Lung (tissue), 12 donors: ENCODE measurements around the gene DLG4. TPM values are rescaled to one million over a fixed set of nuclear protein-coding genes. Genes with fewer than 3 reads are reported as not detected.

Experiments
- ATAC-seq: fragments of 200-7000 bp; cut with Tn5 transposase; one replicate; pipeline ENCODE4 v1.9.1; 2020; ENCODE audit warnings: moderate number of reproducible peaks; ENCODE audit not compliant: insufficient read depth, low FRiP score
- DNase-seq, 3 donors: peaks; one replicate each; pipeline ENCODE4 v3.0.0-alpha.2; 2013 to 2017
- H3K27ac ChIP-seq, 2 donors: one replicate each; pipeline ENCODE4 v1.5.1; 2013; ENCODE audit warnings: mild to moderate bottlenecking in 2 of 2, moderate library complexity in 2 of 2, control low read depth in 1 of 2, inconsistent platforms in 1 of 2, low read depth in 1 of 2, low read length in 1 of 2
- H3K27me3 ChIP-seq, 3 donors: one replicate each; pipeline ENCODE4 v1.5.1; 2013; ENCODE audit warnings: low read length in 2 of 3; ENCODE audit not compliant: control insufficient read depth in 3 of 3, insufficient read depth in 3 of 3
- H3K36me3 ChIP-seq, 4 donors: one replicate each; pipeline ENCODE4 v1.5.1; 2013; ENCODE audit warnings: low read length in 4 of 4, mild to moderate bottlenecking in 1 of 4, moderate library complexity in 1 of 4; ENCODE audit not compliant: control insufficient read depth in 4 of 4, insufficient read depth in 4 of 4
- H3K4me1 ChIP-seq, 5 donors: one replicate each; pipeline ENCODE4 v1.5.1; 2013; ENCODE audit warnings: low read length in 5 of 5, mild to moderate bottlenecking in 2 of 5, moderate library complexity in 1 of 5; ENCODE audit not compliant: control insufficient read depth in 5 of 5, insufficient read depth in 5 of 5
- H3K4me3 ChIP-seq: one replicate; pipeline ENCODE4 v1.5.1; 2013; ENCODE audit warnings: mild to moderate bottlenecking, control low read depth, moderate library complexity
- H3K9ac ChIP-seq, 2 donors: one replicate each; pipeline ENCODE4 v1.5.1; 2013; ENCODE audit warnings: low read length in 2 of 2, control low read depth in 1 of 2; ENCODE audit not compliant: insufficient read depth in 1 of 2
- H3K9me3 ChIP-seq, 4 donors: one replicate each; pipeline ENCODE4 v1.5.1; 2013; ENCODE audit warnings: low read length in 3 of 4, mild to moderate bottlenecking in 1 of 4, moderate library complexity in 1 of 4; ENCODE audit not compliant: control insufficient read depth in 4 of 4, insufficient read depth in 3 of 4
- CTCF ChIP-seq: IDR thresholded peaks from 2 replicates; pipeline ENCODE4 v1.5.1; 2012; ENCODE audit warnings: mild to moderate bottlenecking; ENCODE audit errors: control extremely low read depth, extremely low read depth
- WGBS, 2 donors: extraction: QIAGEN DNeasy Blood & Tissue Kit; methylation state at CpG; one replicate each; pipeline ENCODE4 v1.1.7; 2013; 5-methylcytosine and 5-hydroxymethylcytosine counted together
- polyA plus RNA-seq, 2 donors: library from polyadenylated mRNA; stranded (reverse); fragments of 200-250 nt; gene quantifications; one replicate each; pipeline ENCODE4 v1.2.1, GENCODE V29; 2013
- total RNA-seq, 2 donors: library from RNA; depleted of rRNA in 1 of 2; stranded (reverse); fragments of >200 nt in 1 of 2; gene quantifications; one replicate each; pipeline ENCODE4 v1.2.1, GENCODE V29; 2014 to 2021
- donor health status: control.
- donor health status: control.
- donor health status: Bipolar disorder and iron deficiency.
- donor health status: healthy.
- donor health status: DM: yes; HTN: yes; CAD: no.

Gene DLG4
- total and polyA plus RNA-seq, 4 donors, result 10.0 to 20.1 (median 15.2) TPM

GRCh38 chr17:7242717-7243452, 23.2 kb upstream of the DLG4 start:
- DNase-seq (peak; percentile 97 to 99 (median 98)), ATAC-seq (peak; percentile 47)
- peak; percentile 10 for TF ChIP-seq CTCF
- H3K27me3 ChIP-seq, result no peaks in the 10 kb centered on the region
- peaks cover 8 to 33% (median 27%) of the 10 kb centered on the region in 4 donors for H3K36me3 ChIP-seq
- peak overlapping the region; percentile 7 to 99 for H3K9ac ChIP-seq
- H3K9me3 ChIP-seq, result no peaks in the 10 kb centered on the region
- H3K27ac ChIP-seq, result peak overlapping the region; percentile 93
- peaks cover 0 to 23% (median 14%) of the 10 kb centered on the region in 5 donors for H3K4me1 ChIP-seq
- H3K4me3 ChIP-seq, result peak overlapping the region; percentile 39
- WGBS, 2 donors, result 1% methylated on average over 45 to 49 of the region's 49 CpGs

GRCh38 chr17:7241783-7242716, 22.4 kb upstream of the DLG4 start, which contains the start of gene GABARAP:
Gene GABARAP, minus strand, starts transcription at chr17:7242449. Its CDS starts 119 bp downstream, at chr17:7242330.
- TF ChIP-seq CTCF, result no peak
- peak within 1 kb of the TSS; percentile 94 to 97 for H3K27ac ChIP-seq
- ATAC-seq, result peak; percentile 74
- no peaks in the 10 kb centered on the region for H3K27me3 ChIP-seq
- H3K9me3 ChIP-seq, result no peaks in the 10 kb centered on the region
- peaks cover 4 to 29% (median 14%) of the 10 kb centered on the region in 5 donors for H3K4me1 ChIP-seq
- DNase-seq, result peak; percentile 97 to 98 (median 98)
- H3K9ac ChIP-seq, result peak within 1 kb of the TSS; percentile 94 to 99
- H3K36me3 ChIP-seq, result peaks cover 8 to 33% (median 28%) of the 10 kb centered on the region in 4 donors
- 0% methylated on average over 59 to 62 of the region's 62 CpGs for WGBS, 2 donors
- H3K4me3 ChIP-seq, result peak within 1 kb of the TSS; percentile 83

GRCh38 chr17:7241090-7241733, 21.6 kb upstream of the DLG4 start:
- H3K27ac ChIP-seq, result peak overlapping the region; percentile 94 to 97
- no peaks in the 10 kb centered on the region for H3K9me3 ChIP-seq
- peaks cover 6 to 33% (median 26%) of the 10 kb centered on the region in 4 donors for H3K36me3 ChIP-seq
- H3K9ac ChIP-seq, result peak overlapping the region; percentile 91 to 94
- peaks cover 4 to 34% (median 14%) of the 10 kb centered on the region in 5 donors for H3K4me1 ChIP-seq
- peak overlapping the region; percentile 83 for H3K4me3 ChIP-seq
- 28 to 35% methylated on average over 9 of the region's 9 CpGs for WGBS, 2 donors
- no peak for ATAC-seq
- DNase-seq, result no peak
- no peaks in the 10 kb centered on the region for H3K27me3 ChIP-seq
- TF ChIP-seq CTCF, result no peak
